ENCODE results near the gene FLOT1.

Gene FLOT1

GRCh38 chr6:30703011-30703410 lies 39.5 kb downstream of the FLOT1 start:
- no peak for DNase-seq (ENCODE audit: low spot score)
- TF ChIP-seq CTCF (IDR thresholded peaks at IDR 0.05) = no peak
- Histone ChIP-seq H3K27ac (no peak overlapping the region), H3K4me3 (no peak overlapping the region)

GRCh38 chr6:30700340-30700739 lies 42.1 kb downstream of the FLOT1 start:
- H3K27ac ChIP-seq = no peak overlapping the region
- H3K4me3 ChIP-seq = no peak overlapping the region
- DNase-seq (ENCODE audit: low spot score) = no peak
- no peak for TF ChIP-seq CTCF (IDR thresholded peaks at IDR 0.05)

- no peak for TF ChIP-seq CTCF (IDR thresholded peaks at IDR 0.05)
- DNase-seq (ENCODE audit: low spot score) = no peak
- Histone ChIP-seq H3K27ac (no peak overlapping the region), H3K4me3 (no peak overlapping the region)
Measured at GRCh38 chr6:30696432-30696831, 46.1 kb downstream of the FLOT1 start.

GRCh38 chr6:30691208-30691847 lies 51.2 kb downstream of the FLOT1 start:
- peak overlapping the region; percentile 95 to 100 for H3K27ac ChIP-seq
- no peak for TF ChIP-seq CTCF (IDR thresholded peaks at IDR 0.05)
- peak overlapping the region; percentile 81 for H3K4me3 ChIP-seq
- no peak for DNase-seq (ENCODE audit: low spot score)

- H3K4me3 ChIP-seq = peak within 1 kb of the TSS; percentile 81
- no peak for TF ChIP-seq CTCF (IDR thresholded peaks at IDR 0.05)
- peak; percentile 90 for DNase-seq (ENCODE audit: low spot score)
- peak within 1 kb of the TSS; percentile 95 to 100 for H3K27ac ChIP-seq
Measured at GRCh38 chr6:30690403-30691207, 51.9 kb downstream of the FLOT1 start, which contains the start of gene NRM. NRM (minus strand) TSS chr6:30690984; CDS start chr6:30690974, 10 bp downstream.

- peak overlapping the region; percentile 95 to 100 for H3K27ac ChIP-seq
- no peak for DNase-seq (ENCODE audit: low spot score)
- H3K4me3 ChIP-seq = peak overlapping the region; percentile 81
- TF ChIP-seq CTCF (IDR thresholded peaks at IDR 0.05) = no peak
Measured at GRCh38 chr6:30689985-30690384, 52.5 kb downstream of the FLOT1 start.
